SK-N-SH (cell line): ENCODE data around the gene RUSC2. TPM values are rescaled to one million over a fixed set of nuclear protein-coding genes. Genes with fewer than 3 reads are reported as not detected.

ENCODE experiments used
- CTCF ChIA-PET: fragments of 300-600, 350-600 bp; formaldehyde crosslinking; extraction: SDS; loops from one replicate; lab custom pipeline; 2021; lab: Yijun Ruan, JAX
- POLR2A ChIA-PET: fragments of 350-600 bp; sonication (Branson Sonifier 250); formaldehyde crosslinking; extraction: SDS; loops from one replicate; lab custom pipeline; 2020; ENCODE audit warnings: antibody characterized with exemption, inconsistent platforms; lab: Yijun Ruan, JAX
- DNase-seq: peaks from one replicate; pipeline ENCODE4 v3.0.0; 2012
- H2AFZ ChIP-seq: fragments of 200-600 bp; sonication (generic); 2 replicates; pipeline ENCODE4 v1.8.1; 2016; ENCODE audit warnings: antibody characterized with exemption, mild to moderate bottlenecking, low read depth
- H3F3A ChIP-seq: fragments of 200-600 bp; sonication (generic); replicated peaks from 2 replicates; pipeline ENCODE3; 2016; ENCODE audit warnings: antibody characterized with exemption, mild to moderate bottlenecking; ENCODE audit not compliant: insufficient read depth
- H3K27ac ChIP-seq, 2 experiments: fragments of 200-500 bp in 1 of 2; fragments of 200-600 bp in 1 of 2; sonication (Bioruptor generic) in 1 of 2; sonication (generic), shearing (Covaris generic) in 1 of 2; 2 replicates each; pipeline versions ENCODE4 v1.5.1 to v1.6.1; 2014 to 2016; ENCODE audit warnings: low read depth in 2 of 2, inconsistent platforms in 1 of 2, low read length in 1 of 2, mild to moderate bottlenecking in 1 of 2, mixed read lengths in 1 of 2
- H3K27me3 ChIP-seq: fragments of 200-600 bp; sonication (generic), shearing (Covaris generic); 2 replicates; pipeline ENCODE4 v1.6.1; 2016; ENCODE audit warnings: mixed run types; ENCODE audit not compliant: insufficient read depth
- H3K36me3 ChIP-seq, 2 experiments: fragments of 200-500 bp in 1 of 2; fragments of 200-600 bp in 1 of 2; sonication (Bioruptor generic) in 1 of 2; sonication (generic) in 1 of 2; replicated peaks in 1 of 2; 2 replicates each; pipeline versions ENCODE3 to v1.5.1; 2014 to 2016; ENCODE audit warnings: low read length in 1 of 2, mild to moderate bottlenecking in 1 of 2; ENCODE audit not compliant: insufficient read depth in 2 of 2, control insufficient read depth in 1 of 2
- H3K4me1 ChIP-seq, 2 experiments: fragments of 200-500 bp in 1 of 2; fragments of 200-600 bp in 1 of 2; sonication (Bioruptor generic) in 1 of 2; sonication (generic), shearing (Covaris generic) in 1 of 2; 2 replicates each; pipeline versions ENCODE4 v1.5.1 to v1.6.1; 2014 to 2016; ENCODE audit warnings: low read depth in 1 of 2, low read length in 1 of 2, mixed run types in 1 of 2; ENCODE audit not compliant: insufficient read depth in 2 of 2, control insufficient read depth in 1 of 2
- H3K4me2 ChIP-seq: fragments of 200-600 bp; sonication (generic), shearing (Covaris generic); 2 replicates; pipeline ENCODE4 v1.6.1; 2017; ENCODE audit warnings: mixed run types
- H3K4me3 ChIP-seq, 2 experiments: fragments of 200-500 bp in 1 of 2; fragments of 200-600 bp in 1 of 2; sonication (Bioruptor generic) in 1 of 2; sonication (generic), shearing (Covaris generic) in 1 of 2; 2 replicates each; pipeline versions ENCODE4 v1.5.1 to v1.8.1; 2014 to 2016; ENCODE audit warnings: low read depth in 2 of 2, inconsistent platforms in 1 of 2, low read length in 1 of 2, mild to moderate bottlenecking in 1 of 2, mixed read lengths in 1 of 2, moderate library complexity in 1 of 2
- H3K79me2 ChIP-seq: fragments of 200-600 bp; sonication (generic); 2 replicates; pipeline ENCODE4 v1.8.1; 2017; ENCODE audit warnings: mild to moderate bottlenecking; ENCODE audit not compliant: insufficient read depth
- H3K9ac ChIP-seq: fragments of 200-600 bp; sonication (generic); 2 replicates; pipeline ENCODE4 v1.6.1; 2017; ENCODE audit warnings: mixed run types
- H3K9me2 ChIP-seq: fragments of 200-600 bp; sonication (generic); 2 replicates; pipeline ENCODE4 v1.6.1; 2017; ENCODE audit warnings: mixed run types
- H3K9me3 ChIP-seq: fragments of 200-600 bp; sonication (generic); 2 replicates; pipeline ENCODE4 v1.6.1; 2017; ENCODE audit warnings: mixed run types, mild to moderate bottlenecking, moderate library complexity
- H4K20me1 ChIP-seq: fragments of 200-600 bp; sonication (generic); 2 replicates; pipeline ENCODE4 v1.6.1; 2017; ENCODE audit warnings: mild to moderate bottlenecking, mixed run types; ENCODE audit not compliant: insufficient read depth
- EP300 ChIP-seq, 2 experiments: IDR thresholded peaks; 2 replicates each; pipeline versions ENCODE4 v1.4.0 to v1.6.1; 2012; ENCODE audit warnings: borderline replicate concordance in 1 of 2, low read depth in 1 of 2, low read length in 1 of 2
- JUND ChIP-seq: IDR thresholded peaks from 2 replicates; pipeline ENCODE4 v1.4.0; 2012
- MAX ChIP-seq: IDR thresholded peaks from 2 replicates; pipeline ENCODE4 v1.4.0; 2012; ENCODE audit warnings: low read depth
- NRF1 ChIP-seq: IDR thresholded peaks from 2 replicates; pipeline ENCODE4 v1.6.1; 2012; ENCODE audit warnings: low read depth, mild to moderate bottlenecking, low read length
- POLR2AphosphoS5 ChIP-seq: IDR thresholded peaks from 2 replicates; pipeline ENCODE4 v1.6.1; 2012; ENCODE audit warnings: low read depth, low read length
- RAD21 ChIP-seq: IDR thresholded peaks from 2 replicates; pipeline ENCODE4 v1.6.1; 2012; ENCODE audit warnings: mild to moderate bottlenecking, low read length
- TAF1 ChIP-seq: IDR thresholded peaks from 2 replicates; pipeline ENCODE4 v1.6.1; 2012; ENCODE audit warnings: low read depth, mild to moderate bottlenecking, low read length, moderate library complexity, borderline replicate concordance
- YY1 ChIP-seq: IDR thresholded peaks from 2 replicates; pipeline ENCODE4 v1.4.0; 2012; ENCODE audit warnings: low read depth, mild to moderate bottlenecking
- WGBS: methylation state at CpG from one replicate; pipeline ENCODE4 v1.1.6; 2017; ENCODE audit warnings: low lambda C conversion rate; 5-methylcytosine and 5-hydroxymethylcytosine counted together
- polyA plus RNA-seq, 3 experiments: library from polyadenylated mRNA; depleted of rRNA; stranded (reverse); fragments of >200 nt; gene quantifications; 2 replicates each; pipeline ENCODE4 v1.2.3, GENCODE V29; 2012
- TF ChIP-seq, protein P1 (sequence below): IDR thresholded peaks from 2 replicates; pipeline ENCODE4 v1.4.0; 2012; ENCODE audit warnings: low read depth, borderline replicate concordance
- TF ChIP-seq, protein P2 (sequence below): IDR thresholded peaks from 2 replicates; pipeline ENCODE4; 2012

RUSC2 gene
- polyA plus RNA-seq, 1 of the 3 experiments (the other 2 are of a cell fraction): 14.5 TPM

- TF ChIP-seq, protein P1, sequence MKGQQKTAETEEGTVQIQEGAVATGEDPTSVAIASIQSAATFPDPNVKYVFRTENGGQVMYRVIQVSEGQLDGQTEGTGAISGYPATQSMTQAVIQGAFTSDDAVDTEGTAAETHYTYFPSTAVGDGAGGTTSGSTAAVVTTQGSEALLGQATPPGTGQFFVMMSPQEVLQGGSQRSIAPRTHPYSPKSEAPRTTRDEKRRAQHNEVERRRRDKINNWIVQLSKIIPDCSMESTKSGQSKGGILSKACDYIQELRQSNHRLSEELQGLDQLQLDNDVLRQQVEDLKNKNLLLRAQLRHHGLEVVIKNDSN: 0 out of 2 replicates have a peak, but pooled peaks have one; percentile 10
These were observed 28.4 kb downstream of the RUSC2 start (continued) for GRCh38 chr9:35518225-35518821.

DNA sequence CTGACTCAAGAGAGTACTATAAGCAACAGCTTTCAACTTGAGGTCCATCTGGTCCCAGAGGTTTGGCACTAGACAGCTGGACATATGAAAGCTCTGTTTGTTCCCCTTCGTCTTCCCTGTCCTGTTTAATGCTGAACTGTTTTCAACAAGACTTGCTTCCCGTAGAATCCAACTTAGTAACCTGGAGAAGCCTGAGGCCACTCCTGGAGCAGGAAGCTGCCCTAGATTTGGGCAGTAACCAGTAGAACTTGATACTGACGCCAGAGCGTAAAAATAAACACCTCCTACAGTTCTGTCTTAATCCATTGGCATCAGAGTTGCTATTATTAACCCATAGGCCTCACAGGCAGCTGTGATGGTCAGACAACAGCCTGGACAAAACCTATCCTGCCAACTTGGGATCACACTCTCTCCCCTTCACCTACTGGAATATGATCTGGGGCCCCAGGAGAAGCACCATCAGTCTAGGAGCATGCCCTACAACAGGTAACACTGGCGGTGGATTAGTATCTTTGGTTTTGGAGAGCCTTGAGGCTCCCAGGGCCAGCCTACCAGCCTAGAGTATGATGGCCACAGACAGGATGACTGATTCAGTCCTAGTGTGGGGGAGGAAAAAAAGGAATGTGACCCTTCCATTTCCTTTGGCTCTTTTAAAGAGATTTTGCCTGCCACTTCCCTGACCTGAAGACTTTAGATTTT lies 29.2 kb downstream of the RUSC2 start:
- POLR2A ChIA-PET: no interaction called here
- Histone ChIP-seq H3K27ac (peak overlapping the region; percentile 89 to 92), H3F3A (peaks cover 55% of the 10 kb centered on the region), H3K79me2 (peaks cover 71% of the 10 kb centered on the region), H3K36me3 (no peaks in the 10 kb centered on the region), H4K20me1 (no peaks in the 10 kb centered on the region), H3K4me1 (peaks cover 33 to 74% of the 10 kb centered on the region in 2 experiments), H3K4me2 (peak overlapping the region; percentile 67), H2AFZ (no peak overlapping the region), H3K4me3 (no peak overlapping the region), H3K9ac (peak overlapping the region; percentile 51; the same call in 1 of the 2 replicates), H3K9me2 (no peaks in the 10 kb centered on the region), H3K9me3 (no peaks in the 10 kb centered on the region), H3K27me3 (no peaks in the 10 kb centered on the region)
- CTCF ChIA-PET: interaction anchor here (0.6 to 1.3 kb wide), 4 partner anchors 32 to 402 kb away, joined by 3 to 4 read pairs (median 3); no protein-coding TSS in a partner anchor
- 61% methylated on average over 5 of the region's 5 CpGs for WGBS
- no peak for DNase-seq
- TF ChIP-seq POLR2AphosphoS5 (no peak), MAX (no peak)
- TF ChIP-seq, protein P2, sequence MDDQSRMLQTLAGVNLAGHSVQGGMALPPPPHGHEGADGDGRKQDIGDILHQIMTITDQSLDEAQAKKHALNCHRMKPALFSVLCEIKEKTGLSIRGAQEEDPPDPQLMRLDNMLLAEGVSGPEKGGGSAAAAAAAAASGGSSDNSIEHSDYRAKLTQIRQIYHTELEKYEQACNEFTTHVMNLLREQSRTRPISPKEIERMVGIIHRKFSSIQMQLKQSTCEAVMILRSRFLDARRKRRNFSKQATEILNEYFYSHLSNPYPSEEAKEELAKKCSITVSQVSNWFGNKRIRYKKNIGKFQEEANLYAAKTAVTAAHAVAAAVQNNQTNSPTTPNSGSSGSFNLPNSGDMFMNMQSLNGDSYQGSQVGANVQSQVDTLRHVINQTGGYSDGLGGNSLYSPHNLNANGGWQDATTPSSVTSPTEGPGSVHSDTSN: peak; percentile 67

DNA sequence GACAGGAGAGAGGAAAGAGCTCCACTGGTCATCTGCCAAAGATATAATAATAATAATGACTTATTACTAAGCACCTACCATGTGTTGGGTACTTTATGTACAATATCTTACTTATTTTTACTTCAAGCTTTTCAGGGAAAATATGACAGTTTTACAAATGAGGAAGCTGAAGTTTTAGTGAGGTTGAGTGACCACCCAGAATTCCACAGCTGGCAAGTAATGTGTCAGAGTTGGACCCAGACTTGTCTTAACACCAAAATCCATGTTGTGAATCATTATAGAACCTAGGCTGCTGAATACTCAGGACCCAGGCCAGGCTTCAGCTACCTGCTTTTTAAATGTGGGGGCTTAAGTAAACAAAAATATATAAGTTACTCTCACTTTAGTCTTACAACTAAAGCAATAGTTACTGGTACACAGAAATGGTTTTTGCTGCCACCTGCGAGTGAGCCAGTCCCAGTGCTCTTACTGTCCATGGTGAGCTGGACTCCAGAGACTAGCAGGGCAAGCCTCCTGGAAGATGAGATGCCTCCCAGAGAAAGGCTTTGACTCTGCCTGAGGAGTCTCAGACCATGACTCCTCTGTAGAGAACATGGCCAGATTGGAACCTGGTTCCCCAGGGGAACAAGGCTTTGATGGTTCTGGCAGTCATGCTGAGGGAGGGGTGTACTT lies 29.9 kb downstream of the RUSC2 start:
- TF ChIP-seq NRF1: no peak
- TF ChIP-seq EP300 (IDR thresholded peaks at IDR 0.05; ENCODE audit: borderline replicate concordance in 1 of 2, low read depth in 1 of 2, low read length in 1 of 2): no peak
- no peak for TF ChIP-seq JUND
- TF ChIP-seq TAF1: no peak
- no peak for TF ChIP-seq YY1
- TF ChIP-seq RAD21: no peak
- H3K27ac ChIP-seq: peak overlapping the region; percentile 89 to 92; a peak in 3 of 4 replicates
- DNase-seq: no peak
- H3K9me3 ChIP-seq: no peaks in the 10 kb centered on the region
- H3K4me2 ChIP-seq: peak overlapping the region; percentile 67
- H3K27me3 ChIP-seq: no peaks in the 10 kb centered on the region
- peaks cover 71% of the 10 kb centered on the region for H3K79me2 ChIP-seq
- H3F3A ChIP-seq: peaks cover 55% of the 10 kb centered on the region
- H4K20me1 ChIP-seq: no peaks in the 10 kb centered on the region
- H3K4me3 ChIP-seq: no peak overlapping the region
- POLR2A ChIA-PET: no interaction called here
- no peak overlapping the region for H2AFZ ChIP-seq
- H3K9me2 ChIP-seq: no peaks in the 10 kb centered on the region
- 100% methylated on average over 1 of the region's 1 CpG for WGBS
- CTCF ChIA-PET: interaction anchor here (1.0 to 1.3 kb wide), 2 partner anchors 21 to 34 kb away, joined by 4 read pairs; no protein-coding TSS in a partner anchor
- peaks cover 33 to 74% of the 10 kb centered on the region in 2 experiments for H3K4me1 ChIP-seq
- no peaks in the 10 kb centered on the region for H3K36me3 ChIP-seq
- H3K9ac ChIP-seq: peak overlapping the region; percentile 27; the same call in 1 of the 2 replicates
